Mesendoderm (in vitro differentiated cells): ENCODE measurements around the gene OBSCN.

Source experiments
- DNase-seq: peaks from one replicate; pipeline ENCODE4 v3.0.0; 2013
- H2AK5ac ChIP-seq: 2 replicates; pipeline ENCODE4 v1.6.1; 2013; ENCODE audit warnings: low read length, inconsistent platforms
- H2BK120ac ChIP-seq: 2 replicates; pipeline ENCODE4 v1.6.1; 2013; ENCODE audit warnings: low read depth, mild to moderate bottlenecking, low read length, moderate library complexity, mixed read lengths
- H2BK15ac ChIP-seq: replicated peaks from 2 replicates; pipeline ENCODE4 v1.6.1; 2013; ENCODE audit warnings: low read depth, mild to moderate bottlenecking, moderate library complexity
- H2BK5ac ChIP-seq: 2 replicates; pipeline ENCODE4 v1.6.1; 2013; ENCODE audit warnings: low read length, inconsistent platforms
- H3K18ac ChIP-seq: 2 replicates; pipeline ENCODE4 v1.6.1; 2013; ENCODE audit warnings: mild to moderate bottlenecking, low read length, mixed read lengths
- H3K23ac ChIP-seq: one replicate; pipeline ENCODE4 v1.6.1; 2013; ENCODE audit warnings: low read length
- H3K27ac ChIP-seq: 2 replicates; pipeline ENCODE4 v1.5.1; 2013; ENCODE audit warnings: low read depth, mild to moderate bottlenecking, inconsistent platforms, low read length, moderate library complexity
- H3K27me3 ChIP-seq: 2 replicates; pipeline ENCODE4 v1.6.1; 2013; ENCODE audit warnings: low read length, control low read depth, mild to moderate bottlenecking, inconsistent platforms; ENCODE audit not compliant: insufficient read depth, poor library complexity
- H3K36me3 ChIP-seq: 2 replicates; pipeline ENCODE4 v1.6.1; 2013; ENCODE audit warnings: low read length, inconsistent platforms; ENCODE audit not compliant: control insufficient read depth, insufficient read depth
- H3K4ac ChIP-seq: one replicate; pipeline ENCODE4 v1.6.1; 2013; ENCODE audit warnings: low read depth, mild to moderate bottlenecking, low read length, moderate library complexity
- H3K4me1 ChIP-seq: 2 replicates; pipeline ENCODE4 v1.6.1; 2013; ENCODE audit warnings: low read depth, low read length, inconsistent platforms; ENCODE audit not compliant: control insufficient read depth
- H3K4me2 ChIP-seq: 2 replicates; pipeline ENCODE4 v1.6.1; 2013; ENCODE audit warnings: low read length
- H3K4me3 ChIP-seq: 2 replicates; pipeline ENCODE4 v1.5.1; 2013; ENCODE audit warnings: mild to moderate bottlenecking, low read length
- H3K56ac ChIP-seq: one replicate; pipeline ENCODE4 v1.6.1; 2013; ENCODE audit warnings: low read length
- H3K79me1 ChIP-seq: 2 replicates; pipeline ENCODE4 v1.6.1; 2013; ENCODE audit warnings: low read length, inconsistent platforms
- H3K79me2 ChIP-seq: 2 replicates; pipeline ENCODE4 v1.6.1; 2013; ENCODE audit warnings: mild to moderate bottlenecking, low read length; ENCODE audit not compliant: control insufficient read depth, insufficient read depth
- H3K9ac ChIP-seq: 2 replicates; pipeline ENCODE4 v1.6.1; 2013; ENCODE audit warnings: low read length, inconsistent platforms
- H4K5ac ChIP-seq: one replicate; pipeline ENCODE4 v1.6.1; 2013; ENCODE audit warnings: low read length
- H4K8ac ChIP-seq: one replicate; pipeline ENCODE4 v1.6.1; 2013; ENCODE audit warnings: low read depth, mild to moderate bottlenecking, control low read depth, low read length, moderate library complexity
- WGBS: extraction: QIAGEN DNeasy Blood & Tissue Kit; methylation state at CpG from one replicate; pipeline ENCODE4 v1.1.7; 2013; ENCODE audit warnings: low lambda C conversion rate, missing lambda C conversion rate; ENCODE audit not compliant: insufficient coverage; ENCODE audit errors: extremely low coverage; 5-methylcytosine and 5-hydroxymethylcytosine counted together

The OBSCN gene

GRCh38 chr1:228428412-228428811 is 220.6 kb downstream of the OBSCN start:
- H2BK5ac ChIP-seq = no peak overlapping the region
- H3K9ac ChIP-seq = no peak overlapping the region
- H4K8ac ChIP-seq = no peak overlapping the region
- H2BK15ac ChIP-seq = no peak overlapping the region
- no peak for DNase-seq
- no peak overlapping the region for H3K56ac ChIP-seq
- no peak overlapping the region for H2BK120ac ChIP-seq
- H3K23ac ChIP-seq = no peak overlapping the region
- H3K4ac ChIP-seq = no peak overlapping the region
- H3K4me3 ChIP-seq = no peak overlapping the region
- H3K79me2 ChIP-seq = no peaks in the 10 kb centered on the region
- no peak overlapping the region for H4K5ac ChIP-seq
- H3K27ac ChIP-seq = no peak overlapping the region
- no peak overlapping the region for H2AK5ac ChIP-seq
- H3K18ac ChIP-seq = no peak overlapping the region
- H3K27me3 ChIP-seq = no peaks in the 10 kb centered on the region
- WGBS = no CpG with 5 or more reads among the region's 4 CpGs
- H3K4me1 ChIP-seq = no peaks in the 10 kb centered on the region
- H3K36me3 ChIP-seq = no peaks in the 10 kb centered on the region
- H3K4me2 ChIP-seq = no peak overlapping the region
- H3K79me1 ChIP-seq = no peaks in the 10 kb centered on the region
